GM15510 (cell line): ENCODE data around the gene HCRTR1.

Source experiments
- POLR2A ChIP-seq: IDR thresholded peaks from 3 replicates; pipeline ENCODE4 v1.6.1; 2011; ENCODE audit warnings: borderline replicate concordance; ENCODE audit not compliant: insufficient read length; ENCODE audit errors: extremely low read depth

The HCRTR1 gene

DNA sequence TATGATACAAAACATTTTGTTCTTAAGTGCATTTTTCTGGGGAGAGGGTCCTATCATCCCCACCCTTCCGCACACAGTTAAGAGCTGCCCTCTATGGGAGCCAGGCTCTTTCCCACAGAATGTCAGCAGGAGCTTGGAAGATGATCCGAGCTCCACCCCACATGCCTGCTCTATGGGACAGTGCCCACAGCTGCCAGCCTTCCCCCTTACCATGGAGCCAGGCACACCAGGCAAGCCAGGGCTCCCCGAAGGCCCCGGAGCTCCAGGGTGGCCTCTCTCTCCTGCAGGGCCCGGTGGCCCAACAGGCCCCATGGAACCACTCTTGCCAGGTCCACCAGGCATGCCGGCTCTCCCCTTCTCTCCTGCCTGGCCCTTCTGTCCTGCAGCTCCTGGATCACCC lies 37.6 kb downstream of the HCRTR1 start:
- TF ChIP-seq POLR2A = no peak

DNA sequence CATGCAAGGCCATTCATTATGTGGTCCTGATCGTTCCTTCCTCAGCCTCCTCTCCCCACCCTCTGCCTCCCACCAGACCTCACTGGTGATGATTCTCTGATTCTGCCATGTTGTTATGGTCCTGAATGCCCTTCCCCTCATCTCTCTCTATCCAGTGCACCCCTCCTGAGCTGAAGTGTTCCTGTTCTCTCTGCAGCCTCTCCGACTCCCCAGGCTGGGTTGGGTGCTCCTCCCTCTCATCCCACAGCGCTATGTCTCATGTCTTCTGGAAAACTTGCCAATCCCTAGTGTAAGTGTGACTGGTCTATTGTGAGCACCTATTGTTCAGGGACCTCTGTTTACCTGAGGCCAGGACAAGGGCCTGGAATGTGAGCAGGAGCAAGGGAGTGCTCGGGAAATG lies 38.3 kb downstream of the HCRTR1 start:
- no peak for TF ChIP-seq POLR2A

DNA sequence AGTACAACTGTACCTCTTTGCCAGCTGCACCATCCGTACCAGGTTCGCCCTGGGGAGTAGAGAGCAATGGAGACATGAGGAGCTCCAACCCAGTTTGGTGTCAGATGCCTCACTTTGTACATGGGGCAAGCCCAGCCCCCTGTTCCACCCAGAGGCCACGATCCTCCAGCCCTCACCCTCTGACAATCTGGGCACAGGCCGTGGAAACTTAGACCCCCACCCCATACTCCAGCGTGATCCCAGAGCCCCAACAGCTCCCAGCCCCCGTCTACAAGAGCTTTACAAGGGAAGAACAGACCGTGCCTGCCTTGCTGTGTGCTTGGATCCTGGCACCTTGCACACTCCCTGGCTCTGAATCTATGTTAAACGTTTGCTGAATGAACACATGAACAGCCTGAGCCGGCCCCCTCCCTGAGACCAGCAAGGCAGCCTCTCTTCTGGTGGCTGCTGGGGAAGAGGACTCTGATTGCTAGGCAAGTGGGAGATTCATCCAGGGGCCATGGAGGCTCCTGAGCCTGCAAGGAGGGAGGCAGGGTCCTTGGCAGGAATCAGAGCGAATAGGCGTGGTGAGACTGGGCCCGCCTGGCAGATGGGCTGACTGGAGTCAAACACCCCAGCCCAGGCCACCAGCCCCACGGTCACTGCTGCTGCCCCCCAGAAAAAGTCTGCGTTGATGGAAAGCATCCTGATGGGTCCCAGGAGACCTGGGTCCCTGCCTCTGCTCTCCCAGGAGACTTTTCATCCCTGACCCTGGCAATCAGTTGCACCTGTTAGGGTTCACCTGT lies 39.7 kb downstream of the HCRTR1 start:
- no peak for TF ChIP-seq POLR2A

DNA sequence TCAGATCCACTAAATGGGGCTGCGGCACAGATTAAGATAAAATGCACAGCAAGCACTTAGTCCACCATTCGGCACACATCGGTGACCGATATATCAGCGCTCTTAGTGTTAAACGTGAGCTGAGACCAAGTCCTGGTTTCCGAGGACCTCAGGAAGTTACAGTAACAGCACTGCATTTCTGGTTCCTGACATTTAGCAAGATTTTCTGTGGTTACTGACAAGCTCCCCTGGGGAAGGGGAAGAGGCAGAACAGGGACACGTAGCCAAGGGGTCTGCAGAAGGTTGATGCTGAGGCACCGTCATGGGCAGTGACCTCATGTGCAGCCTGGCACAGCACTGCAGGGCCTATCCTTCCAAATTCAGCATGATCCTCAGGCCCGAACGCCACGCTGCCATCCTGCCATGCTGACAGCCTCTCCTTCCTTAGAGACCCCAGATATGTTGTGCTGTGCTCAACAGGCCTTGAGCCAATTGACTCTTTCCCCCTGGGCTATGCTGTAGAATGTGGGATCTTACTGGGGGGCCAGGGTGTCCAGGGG lies 40.6 kb downstream of the HCRTR1 start:
- TF ChIP-seq POLR2A = no peak

DNA sequence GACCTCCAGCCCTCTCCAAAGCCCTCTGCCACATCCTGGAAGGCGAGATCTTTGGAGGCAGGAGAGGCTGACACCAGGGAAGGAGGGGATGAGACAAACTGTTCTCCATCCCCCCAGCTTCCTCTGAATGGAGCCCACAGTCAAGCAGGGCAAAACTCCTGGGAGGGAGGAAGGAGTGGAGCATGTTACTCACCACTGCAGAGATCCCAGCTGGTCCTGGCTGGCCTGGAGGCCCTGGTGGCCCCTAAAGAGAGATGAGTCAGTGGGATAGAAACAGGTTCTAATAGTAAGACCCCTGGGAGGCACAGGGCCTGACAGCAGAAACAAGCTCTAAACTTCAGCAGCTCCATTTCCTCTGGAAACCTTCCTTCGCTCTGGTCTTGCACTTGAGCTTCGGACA lies 41.2 kb downstream of the HCRTR1 start:
- no peak for TF ChIP-seq POLR2A

DNA sequence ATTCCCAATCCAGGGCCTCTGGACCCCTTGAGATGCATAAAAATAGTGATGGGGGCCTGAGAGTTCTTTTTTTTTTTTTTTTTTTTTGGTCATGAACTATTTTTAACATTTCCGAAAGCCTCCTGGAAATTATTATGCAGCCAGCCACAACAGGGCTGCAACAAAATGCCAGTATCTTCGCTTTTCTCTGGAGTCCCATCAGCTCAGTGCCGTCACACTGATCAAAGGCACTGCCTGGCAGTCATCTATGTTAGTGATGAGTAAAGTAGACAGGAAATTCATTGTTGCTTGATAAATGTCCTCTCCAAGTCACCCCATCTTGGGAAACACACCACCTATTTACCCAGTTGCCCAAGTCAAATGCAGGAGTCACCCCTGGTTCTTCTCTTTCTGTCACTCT lies 42.4 kb downstream of the HCRTR1 start:
- no peak for TF ChIP-seq POLR2A

DNA sequence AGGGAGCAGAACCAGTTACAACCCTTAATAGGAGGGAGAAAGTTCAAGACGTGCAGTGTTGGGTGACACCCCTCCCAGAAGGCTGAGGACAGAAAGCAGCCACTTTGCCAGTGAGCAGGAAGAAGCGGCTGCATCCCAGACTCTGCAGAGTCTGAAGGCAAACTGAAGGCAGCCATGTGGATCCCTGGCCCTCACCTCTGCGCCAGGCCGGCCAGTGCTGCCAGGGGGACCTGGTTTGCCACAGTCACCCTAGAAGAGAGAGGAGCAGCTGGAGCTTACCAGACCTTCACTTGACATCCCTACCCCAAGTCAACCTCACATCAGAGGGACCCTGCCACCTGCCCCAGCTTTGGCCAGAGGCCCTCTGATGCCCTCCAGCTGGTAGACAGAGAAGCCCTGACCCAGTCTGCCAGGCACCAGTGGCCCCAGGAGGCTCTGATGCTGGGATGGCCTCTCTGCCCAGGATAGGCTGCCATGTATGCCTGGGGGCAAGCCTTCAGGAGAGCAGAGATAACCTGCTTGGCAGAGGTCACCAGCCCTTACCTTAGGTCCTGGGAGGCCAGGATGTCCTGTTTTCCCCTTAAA lies 43.5 kb downstream of the HCRTR1 start:
- no peak for TF ChIP-seq POLR2A

DNA sequence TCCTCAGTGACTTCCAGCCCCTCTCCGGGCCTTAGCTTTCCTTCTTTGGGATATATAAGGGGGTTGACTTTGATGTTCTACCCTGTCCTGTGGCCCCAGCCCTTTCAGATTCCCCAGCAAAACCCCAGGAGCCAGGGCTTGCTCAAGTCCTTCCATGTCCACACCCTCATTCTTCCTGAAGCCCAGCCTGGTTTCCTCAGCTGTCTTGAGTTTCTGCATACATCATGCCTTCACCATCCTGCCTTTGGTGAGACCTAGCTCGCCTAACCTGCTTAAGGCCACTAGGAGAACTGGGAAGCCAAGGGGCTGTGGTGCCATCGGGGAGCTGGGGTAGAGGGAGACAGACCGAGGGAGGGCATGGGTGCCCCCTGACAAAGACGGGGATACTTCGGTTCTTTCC lies 44.4 kb downstream of the HCRTR1 start:
- no peak for TF ChIP-seq POLR2A

DNA sequence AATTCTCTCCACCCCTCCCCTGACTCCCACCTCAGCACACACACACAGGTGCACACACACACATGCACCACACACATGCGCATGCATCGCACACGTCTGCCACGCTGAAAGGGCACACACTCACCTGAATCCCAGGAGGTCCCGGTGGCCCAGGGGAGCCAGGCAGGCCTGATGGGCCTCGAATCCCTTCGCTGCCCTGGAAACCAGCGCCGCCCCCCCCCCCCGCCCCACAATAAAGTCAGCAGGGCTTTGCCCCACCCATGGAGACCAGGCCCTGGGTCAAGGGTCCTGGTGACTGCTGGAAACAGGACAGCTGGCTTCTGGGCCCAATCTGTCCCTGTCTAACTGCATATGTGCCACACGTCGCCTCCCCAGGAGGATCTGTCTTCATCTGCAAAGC lies 45.0 kb downstream of the HCRTR1 start:
- no peak for TF ChIP-seq POLR2A

DNA sequence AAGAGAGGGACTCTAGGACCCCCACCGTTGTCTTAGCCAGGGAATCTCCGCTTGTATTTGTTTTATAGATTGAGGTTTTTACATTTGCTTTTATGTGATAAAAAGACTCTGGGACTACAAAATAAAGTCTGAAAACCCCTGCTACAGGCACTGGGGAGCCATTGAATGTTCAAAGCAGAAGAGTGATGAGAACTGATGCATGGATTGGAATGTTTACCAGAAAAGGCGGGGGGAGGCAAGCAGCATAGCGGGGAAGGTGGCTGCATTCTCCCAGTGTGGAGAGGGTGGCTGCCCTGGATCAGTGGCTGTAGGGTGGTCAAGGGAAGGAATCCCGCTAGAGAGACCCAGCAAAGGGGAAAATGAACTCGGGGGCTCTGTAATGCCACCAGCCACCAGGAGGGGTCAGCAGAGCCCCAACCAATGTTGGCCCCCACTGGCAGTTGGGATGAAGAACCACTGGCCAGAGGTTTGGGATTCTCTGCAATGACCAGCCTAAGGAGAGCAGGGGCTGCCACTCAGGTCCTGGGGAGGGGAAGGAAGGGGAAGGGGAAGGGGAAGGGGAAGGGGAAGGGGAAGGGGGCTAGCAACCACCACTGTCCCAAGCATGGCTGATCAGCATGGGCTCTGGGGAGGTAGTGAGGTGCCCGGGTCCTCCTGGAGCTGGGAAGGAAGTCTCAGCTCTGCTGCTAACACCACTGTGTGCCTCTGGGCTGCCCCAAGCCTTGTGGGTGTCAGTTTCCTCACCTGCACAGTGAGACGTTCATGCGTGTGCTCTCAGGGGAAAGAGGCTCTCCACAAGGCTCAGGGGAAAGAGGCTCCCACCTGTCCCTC lies 46.3 kb downstream of the HCRTR1 start:
- TF ChIP-seq POLR2A = no peak

DNA sequence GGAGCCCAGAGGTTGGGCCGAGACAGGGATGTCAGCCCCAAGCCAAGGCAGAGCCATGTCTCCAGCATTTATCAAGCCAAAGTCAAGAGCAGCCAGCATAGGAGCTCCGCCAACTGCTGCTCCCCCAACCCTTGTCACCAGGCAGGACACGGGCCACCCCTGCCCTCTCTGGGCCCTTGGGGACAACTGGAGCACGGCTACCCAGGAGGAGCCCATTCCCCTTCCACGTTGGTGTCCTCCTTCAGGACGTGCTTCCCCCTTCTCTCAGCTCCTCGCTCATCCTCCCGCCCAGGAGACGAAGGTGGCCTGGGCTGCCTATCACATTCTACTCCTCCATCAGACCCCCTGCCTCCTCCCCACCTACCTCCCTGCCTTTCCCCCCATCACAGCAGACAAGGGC lies 47.0 kb downstream of the HCRTR1 start:
- no peak for TF ChIP-seq POLR2A

DNA sequence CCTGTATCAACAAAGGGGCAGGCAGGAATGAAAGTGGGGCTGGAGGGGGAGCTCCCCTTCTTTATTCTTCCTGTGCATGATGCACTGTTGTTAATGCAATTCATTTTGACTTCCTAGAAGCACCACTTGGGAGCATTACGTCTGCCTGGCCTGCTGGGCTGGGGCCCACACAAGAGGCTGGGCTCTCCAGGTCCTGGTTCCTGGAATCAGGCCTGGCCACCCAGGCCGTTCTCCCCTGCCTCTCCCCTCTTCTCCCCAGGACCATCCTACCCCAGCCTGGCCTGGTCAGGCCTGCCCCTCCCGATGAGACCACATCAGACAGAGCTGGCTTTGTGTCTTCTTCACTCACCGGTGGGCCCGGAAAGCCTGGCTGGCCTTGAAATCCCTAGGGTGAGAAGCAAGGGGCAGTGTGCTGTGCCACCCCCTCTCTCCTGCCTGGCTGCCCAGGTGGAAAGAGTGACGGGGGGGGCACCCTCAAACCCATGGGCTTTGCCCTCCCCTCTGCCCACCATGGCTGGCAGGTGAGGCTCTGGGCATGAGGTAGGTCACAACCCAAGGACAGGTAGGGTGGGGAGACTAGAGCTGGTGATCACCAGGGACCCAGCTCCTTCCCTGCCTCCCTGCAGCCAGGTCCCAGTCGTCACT lies 47.9 kb downstream of the HCRTR1 start:
- no peak for TF ChIP-seq POLR2A

DNA sequence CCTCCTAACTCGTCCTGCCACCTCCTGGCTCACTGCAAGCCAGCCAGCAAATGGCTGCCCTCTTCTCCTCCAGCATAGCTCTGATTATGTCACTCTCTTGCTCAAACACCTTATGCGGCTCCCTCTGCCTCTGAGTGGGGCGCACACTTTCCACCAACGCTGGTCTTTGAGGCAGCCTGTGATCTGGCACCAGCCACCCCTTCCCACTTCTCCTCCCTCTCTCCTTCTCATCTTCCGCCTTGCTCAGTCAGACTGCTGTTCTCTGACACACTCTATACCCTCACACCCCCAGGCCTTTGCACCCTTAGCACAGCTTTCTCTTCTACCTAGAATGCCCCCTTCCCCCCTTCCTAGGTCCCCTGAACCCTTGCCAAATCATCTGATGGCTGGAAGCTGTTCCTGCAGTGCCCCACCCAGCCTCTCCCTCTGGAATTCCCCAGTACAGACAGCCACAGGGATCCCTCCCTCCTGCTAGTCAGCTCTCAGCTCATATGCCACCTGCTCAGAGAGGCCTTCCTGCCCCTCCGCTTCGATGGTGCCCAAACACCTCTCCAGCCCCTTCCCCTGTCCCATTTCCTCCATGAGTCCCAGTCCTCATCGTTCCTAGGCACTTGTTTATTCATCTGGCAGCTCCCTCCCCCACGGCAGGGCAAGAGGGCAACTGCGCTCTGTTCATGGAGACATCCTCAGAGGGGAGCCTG lies 48.9 kb downstream of the HCRTR1 start:
- no peak for TF ChIP-seq POLR2A

DNA sequence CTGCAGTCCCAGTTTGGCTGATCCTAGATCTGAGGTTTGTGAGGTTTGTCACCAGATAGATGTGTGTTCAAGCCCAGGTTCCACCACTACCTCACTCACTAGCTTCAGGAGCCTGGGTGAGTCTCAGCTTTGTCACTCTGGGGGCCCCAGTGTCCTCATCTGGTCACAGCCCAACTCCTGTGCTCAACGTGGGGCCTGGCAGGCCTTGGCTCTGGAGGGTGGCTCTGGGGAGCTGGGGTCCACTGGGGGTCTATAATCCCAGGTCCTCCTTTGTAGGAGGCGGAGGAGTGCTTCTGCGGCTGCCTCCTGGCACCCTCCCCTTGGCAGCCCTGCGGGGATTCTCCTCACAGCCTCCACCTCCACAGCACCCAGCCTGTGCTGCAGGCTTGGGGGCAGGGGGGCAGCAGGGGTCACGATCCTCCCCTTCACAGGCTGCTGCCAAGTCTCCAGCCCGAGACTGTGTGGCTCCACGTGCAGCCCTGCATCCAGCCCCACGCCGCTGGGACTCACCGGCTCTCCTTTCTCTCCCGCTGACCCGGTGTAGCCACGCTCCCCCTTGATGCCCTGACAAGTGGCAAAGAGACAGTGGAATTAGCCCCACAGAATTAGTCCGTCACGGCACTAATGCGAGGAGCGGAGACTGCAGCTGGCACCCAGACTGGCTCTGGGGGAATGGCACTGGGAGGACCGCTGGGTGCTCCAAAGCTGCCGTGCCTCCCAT lies 49.7 kb downstream of the HCRTR1 start:
- no peak for TF ChIP-seq POLR2A
